HL-60 (cell line): ENCODE data around the gene EPB42.
A peak's percentile ranks its signal among the peaks of the same experiment; 100 is the strongest.

Source experiments
- DNase-seq, 2 experiments: peaks; one replicate each; pipeline ENCODE4 v3.0.0-alpha.2; 2010 to 2020; ENCODE audit warnings: low read depth in 1 of 2, low spot score in 1 of 2
- H3K27ac ChIP-seq: fragments of 250-450 bp; sonication (Bioruptor Pico); replicated peaks from 2 replicates; pipeline ENCODE4 v1.5.1; 2020; ENCODE audit warnings: mild to moderate bottlenecking, moderate library complexity
- H3K27me3 ChIP-seq: fragments of 250-450 bp; sonication (Bioruptor Pico); 2 replicates; pipeline ENCODE4 v1.5.1; 2021; ENCODE audit warnings: mild to moderate bottlenecking, moderate library complexity; ENCODE audit not compliant: insufficient read depth, poor library complexity, severe bottlenecking
- H3K4me3 ChIP-seq: replicated peaks from 2 replicates; pipeline ENCODE4 v1.5.1; 2011; ENCODE audit warnings: mild to moderate bottlenecking, control low read depth, low read length; ENCODE audit not compliant: insufficient read depth
- GABPA ChIP-seq: IDR thresholded peaks from 2 replicates; pipeline ENCODE4 v1.6.1; 2012; ENCODE audit warnings: low read depth
- POLR2AphosphoS5 ChIP-seq: IDR thresholded peaks from 2 replicates; pipeline ENCODE4 v1.6.1; 2012; ENCODE audit warnings: low read depth
- SPI1 ChIP-seq: IDR thresholded peaks from 2 replicates; pipeline ENCODE4 v1.6.1; 2012; ENCODE audit warnings: low read depth, mild to moderate bottlenecking, borderline replicate concordance
- TF ChIP-seq, protein P1 (sequence below): IDR thresholded peaks from one replicate; pipeline ENCODE4 v1.5.1; 2011; ENCODE audit warnings: low read length, control low read depth, inconsistent platforms; ENCODE audit not compliant: insufficient read depth
- TF ChIP-seq, protein P2 (sequence below): IDR thresholded peaks from 2 replicates; pipeline ENCODE4 v1.6.1; 2012; ENCODE audit warnings: low read depth; ENCODE audit not compliant: insufficient replicate concordance

EPB42 gene

DNA sequence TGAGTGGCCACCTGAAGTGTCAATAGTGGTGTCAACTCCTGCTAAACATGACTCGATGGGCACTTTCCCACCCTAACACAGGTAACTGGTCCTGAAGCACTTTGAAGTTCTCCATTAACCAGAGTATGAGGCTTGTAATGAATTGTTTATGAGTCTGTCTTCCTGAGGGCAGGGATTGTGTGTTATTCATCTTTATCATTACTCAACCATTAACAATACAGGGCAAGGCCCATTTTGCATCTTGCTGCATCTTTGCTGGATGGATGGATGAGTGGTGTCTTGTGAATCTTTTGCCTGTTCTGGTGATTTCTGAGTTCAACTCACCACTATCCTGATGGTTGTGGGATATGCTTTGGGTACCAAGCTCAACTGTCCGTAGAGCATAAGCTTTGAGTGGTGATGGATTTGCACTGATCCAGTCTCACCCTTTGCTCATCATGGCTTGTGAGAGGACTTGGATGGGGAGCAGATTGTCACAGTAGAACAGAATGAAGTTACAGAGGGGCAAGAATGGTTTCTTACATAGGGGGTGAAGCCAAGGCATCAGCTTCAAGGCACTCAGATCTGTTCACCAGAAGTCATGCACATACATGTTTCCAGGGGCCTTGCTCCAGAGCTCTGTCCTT, 22.3 kb upstream of the EPB42 start:
- no peaks in the 10 kb centered on the region for H3K27me3 ChIP-seq
- H3K4me3 ChIP-seq = no peak overlapping the region
- no peak overlapping the region for H3K27ac ChIP-seq
- TF ChIP-seq, protein P1, sequence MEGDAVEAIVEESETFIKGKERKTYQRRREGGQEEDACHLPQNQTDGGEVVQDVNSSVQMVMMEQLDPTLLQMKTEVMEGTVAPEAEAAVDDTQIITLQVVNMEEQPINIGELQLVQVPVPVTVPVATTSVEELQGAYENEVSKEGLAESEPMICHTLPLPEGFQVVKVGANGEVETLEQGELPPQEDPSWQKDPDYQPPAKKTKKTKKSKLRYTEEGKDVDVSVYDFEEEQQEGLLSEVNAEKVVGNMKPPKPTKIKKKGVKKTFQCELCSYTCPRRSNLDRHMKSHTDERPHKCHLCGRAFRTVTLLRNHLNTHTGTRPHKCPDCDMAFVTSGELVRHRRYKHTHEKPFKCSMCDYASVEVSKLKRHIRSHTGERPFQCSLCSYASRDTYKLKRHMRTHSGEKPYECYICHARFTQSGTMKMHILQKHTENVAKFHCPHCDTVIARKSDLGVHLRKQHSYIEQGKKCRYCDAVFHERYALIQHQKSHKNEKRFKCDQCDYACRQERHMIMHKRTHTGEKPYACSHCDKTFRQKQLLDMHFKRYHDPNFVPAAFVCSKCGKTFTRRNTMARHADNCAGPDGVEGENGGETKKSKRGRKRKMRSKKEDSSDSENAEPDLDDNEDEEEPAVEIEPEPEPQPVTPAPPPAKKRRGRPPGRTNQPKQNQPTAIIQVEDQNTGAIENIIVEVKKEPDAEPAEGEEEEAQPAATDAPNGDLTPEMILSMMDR = no peak
- TF ChIP-seq POLR2AphosphoS5 (no peak), GABPA (no peak), SPI1 (no peak)
- TF ChIP-seq, protein P2, sequence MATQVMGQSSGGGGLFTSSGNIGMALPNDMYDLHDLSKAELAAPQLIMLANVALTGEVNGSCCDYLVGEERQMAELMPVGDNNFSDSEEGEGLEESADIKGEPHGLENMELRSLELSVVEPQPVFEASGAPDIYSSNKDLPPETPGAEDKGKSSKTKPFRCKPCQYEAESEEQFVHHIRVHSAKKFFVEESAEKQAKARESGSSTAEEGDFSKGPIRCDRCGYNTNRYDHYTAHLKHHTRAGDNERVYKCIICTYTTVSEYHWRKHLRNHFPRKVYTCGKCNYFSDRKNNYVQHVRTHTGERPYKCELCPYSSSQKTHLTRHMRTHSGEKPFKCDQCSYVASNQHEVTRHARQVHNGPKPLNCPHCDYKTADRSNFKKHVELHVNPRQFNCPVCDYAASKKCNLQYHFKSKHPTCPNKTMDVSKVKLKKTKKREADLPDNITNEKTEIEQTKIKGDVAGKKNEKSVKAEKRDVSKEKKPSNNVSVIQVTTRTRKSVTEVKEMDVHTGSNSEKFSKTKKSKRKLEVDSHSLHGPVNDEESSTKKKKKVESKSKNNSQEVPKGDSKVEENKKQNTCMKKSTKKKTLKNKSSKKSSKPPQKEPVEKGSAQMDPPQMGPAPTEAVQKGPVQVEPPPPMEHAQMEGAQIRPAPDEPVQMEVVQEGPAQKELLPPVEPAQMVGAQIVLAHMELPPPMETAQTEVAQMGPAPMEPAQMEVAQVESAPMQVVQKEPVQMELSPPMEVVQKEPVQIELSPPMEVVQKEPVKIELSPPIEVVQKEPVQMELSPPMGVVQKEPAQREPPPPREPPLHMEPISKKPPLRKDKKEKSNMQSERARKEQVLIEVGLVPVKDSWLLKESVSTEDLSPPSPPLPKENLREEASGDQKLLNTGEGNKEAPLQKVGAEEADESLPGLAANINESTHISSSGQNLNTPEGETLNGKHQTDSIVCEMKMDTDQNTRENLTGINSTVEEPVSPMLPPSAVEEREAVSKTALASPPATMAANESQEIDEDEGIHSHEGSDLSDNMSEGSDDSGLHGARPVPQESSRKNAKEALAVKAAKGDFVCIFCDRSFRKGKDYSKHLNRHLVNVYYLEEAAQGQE = no peak
- no peak for DNase-seq

DNA sequence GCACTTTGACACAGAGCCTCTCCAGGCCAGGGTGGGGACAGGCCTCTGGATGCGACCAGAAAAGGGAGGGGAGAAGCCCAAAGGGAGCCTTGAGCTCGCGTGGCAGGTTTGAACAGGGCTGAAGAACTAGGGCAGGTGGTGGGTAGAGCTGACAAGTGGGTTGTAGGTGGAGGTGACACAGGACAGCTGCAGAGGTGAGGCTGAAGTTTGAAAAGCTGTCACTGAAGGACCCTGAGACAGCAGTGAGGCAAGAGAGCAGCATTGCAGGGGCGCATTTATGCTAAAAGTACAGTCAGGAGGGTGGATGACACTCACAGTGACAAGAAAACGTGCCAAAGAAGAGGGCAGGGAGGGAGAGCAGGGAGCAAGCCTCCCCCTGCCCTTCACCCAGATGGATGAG, 21.8 kb upstream of the EPB42 start:
- no peak for DNase-seq
- TF ChIP-seq POLR2AphosphoS5 (no peak), SPI1 (no peak), GABPA (no peak)
- TF ChIP-seq, protein P1 = no peak
- Histone ChIP-seq H3K27ac (no peak overlapping the region), H3K27me3 (no peaks in the 10 kb centered on the region), H3K4me3 (no peak overlapping the region)

DNA sequence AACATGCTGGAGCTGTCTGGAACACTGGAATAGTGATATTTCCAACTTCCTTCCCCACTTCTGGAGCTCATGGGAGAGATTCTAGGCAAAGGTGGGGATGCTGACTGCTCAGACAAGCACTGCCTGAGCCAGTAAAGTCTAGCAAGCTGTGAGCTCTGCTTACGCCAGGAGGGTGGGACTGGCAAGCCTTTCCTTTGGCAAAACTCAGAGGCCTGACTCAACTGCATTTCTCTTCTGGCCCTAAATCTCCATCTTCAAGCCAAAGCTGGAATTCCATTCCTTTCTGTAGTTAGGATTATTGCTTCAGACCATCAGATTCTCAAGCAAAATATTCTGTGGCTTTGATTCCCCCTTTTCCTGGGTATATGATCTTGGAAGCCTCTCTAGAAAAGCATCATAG, 20.3 kb upstream of the EPB42 start:
- DNase-seq = no peak
- Histone ChIP-seq H3K4me3 (no peak overlapping the region), H3K27ac (peak overlapping the region; percentile 19; the same call in 1 of the 2 replicates), H3K27me3 (no peaks in the 10 kb centered on the region)
- TF ChIP-seq, protein P1 = no peak
- no peak for TF ChIP-seq SPI1
- no peak for TF ChIP-seq GABPA
- no peak for TF ChIP-seq POLR2AphosphoS5
- TF ChIP-seq, protein P2 = no peak

DNA sequence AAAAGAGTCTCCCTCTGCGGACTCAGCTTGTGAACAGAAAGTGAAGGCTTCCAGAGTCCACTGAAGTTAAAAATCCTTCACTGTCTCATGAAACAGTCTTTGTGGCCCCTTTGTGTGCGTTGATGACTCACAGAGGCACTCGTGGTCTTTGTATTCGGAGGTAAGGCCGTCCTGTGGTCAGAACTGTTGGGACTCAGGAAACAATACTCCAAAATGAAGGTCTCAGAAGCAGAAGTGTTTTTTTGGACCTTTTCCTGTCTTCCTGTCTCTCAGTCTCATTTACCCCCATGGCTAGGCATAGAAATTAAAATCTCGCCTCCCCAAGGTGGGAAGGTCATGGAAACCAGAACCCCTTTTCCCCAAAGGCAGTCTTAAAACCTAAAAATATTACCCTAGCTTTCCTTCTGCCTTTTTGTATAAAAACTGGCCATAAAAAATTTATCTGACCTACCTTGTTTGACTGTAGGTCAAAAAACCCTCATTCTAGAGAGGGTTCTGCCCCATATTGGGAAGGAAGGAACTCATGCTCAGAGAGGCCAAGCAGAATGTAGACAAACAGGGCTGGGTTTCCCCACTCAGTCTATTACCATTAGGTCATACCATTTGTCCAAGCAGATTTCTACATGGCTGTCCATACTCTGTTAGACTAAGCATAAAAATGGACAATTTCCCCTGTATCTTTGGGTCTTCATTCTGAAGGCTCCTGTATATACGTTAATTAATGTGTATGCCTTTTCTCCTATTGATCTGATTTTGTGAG, 19.1 kb upstream of the EPB42 start:
- Histone ChIP-seq H3K4me3 (no peak overlapping the region), H3K27me3 (no peaks in the 10 kb centered on the region), H3K27ac (peak overlapping the region; percentile 87)
- peak; percentile 89 for TF ChIP-seq SPI1
- peak; percentile 86 for TF ChIP-seq POLR2AphosphoS5
- TF ChIP-seq, protein P2 = no peak
- TF ChIP-seq GABPA = no peak
- DNase-seq = peak; percentile 65 to 92
